GM12891 (cell line): Measurements from ENCODE around the gene TASP1.

Experiments
- POLR2A ChIP-seq: IDR thresholded peaks from 2 replicates; pipeline ENCODE4 v1.6.1; 2011; ENCODE audit warnings: low read depth, low read length, control low read depth
- TAF1 ChIP-seq: IDR thresholded peaks from 2 replicates; pipeline ENCODE4 v1.6.1; 2011; ENCODE audit warnings: low read depth, low read length, control low read depth

GRCh38 chr20:13353261-13353945 lies 285.3 kb downstream of the TASP1 start:
- TF ChIP-seq TAF1 (no peak), POLR2A (no peak)
